Stomach (tissue), 9 donors: ENCODE measurements around the gene CYTH1. TPM values are rescaled to one million over a fixed set of nuclear protein-coding genes. Genes with fewer than 3 reads are reported as not detected.

Source experiments
- DNase-seq, 2 donors: peaks; one replicate each; pipeline versions ENCODE4 v3.0.0 to v3.0.0-alpha.2; 2013 to 2019
- H3K27ac ChIP-seq, 5 donors: fragments of 200-600 bp in 4 of 5; sonication (generic) in 4 of 5; one replicate each; pipeline ENCODE4 v1.5.1; 2013 to 2019; ENCODE audit warnings: mild to moderate bottlenecking in 1 of 5, moderate library complexity in 1 of 5
- H3K27me3 ChIP-seq, 3 donors: fragments of 200-600 bp; sonication (generic); one replicate each; pipeline ENCODE4 v1.5.1; 2017 to 2019; ENCODE audit warnings: mixed run types in 1 of 3
- H3K36me3 ChIP-seq, 4 donors: fragments of 200-600 bp; sonication (generic); 1 replicate in 3 of 4; 2 replicates in 1 of 4; pipeline ENCODE4 v1.5.1; 2016 to 2019
- H3K4me1 ChIP-seq, 4 donors: fragments of 200-600 bp; sonication (generic); one replicate each; pipeline ENCODE4 v1.5.1; 2016 to 2019
- H3K4me3 ChIP-seq, 4 donors: fragments of 200-600 bp; sonication (generic) in 3 of 4; one replicate each; pipeline ENCODE4 v1.5.1; 2016 to 2019; ENCODE audit warnings: mild to moderate bottlenecking in 1 of 4
- H3K9me3 ChIP-seq, 4 donors: fragments of 200-600 bp; sonication (generic); one replicate each; pipeline ENCODE4 v1.5.1; 2016 to 2019
- EP300 ChIP-seq: sonication (generic); formaldehyde crosslinking; IDR thresholded peaks from one replicate; pipeline ENCODE4 v1.6.1; 2017; ENCODE audit warnings: antibody characterized with exemption
- POLR2A ChIP-seq, 4 donors: fragments of 450-650 bp; IDR thresholded peaks; one replicate each; pipeline ENCODE4 v1.6.1; 2016; ENCODE audit warnings: antibody characterized with exemption in 4 of 4, control low read depth in 2 of 4, mild to moderate bottlenecking in 1 of 4, moderate library complexity in 1 of 4
- POLR2AphosphoS5 ChIP-seq, 3 donors: sonication (generic); formaldehyde crosslinking; IDR thresholded peaks; one replicate each; pipeline ENCODE4 v1.6.1; 2016; ENCODE audit warnings: antibody characterized with exemption in 3 of 3
- WGBS, 5 donors: extraction: QIAGEN DNeasy Blood & Tissue Kit in 3 of 5; methylation state at CpG; one replicate each; pipeline versions ENCODE4 v1.1.5 to v1.1.7; 2013 to 2018; 5-methylcytosine and 5-hydroxymethylcytosine counted together
- intact Hi-C: fragments of 100-400 bp; cut with DNase I; formaldehyde crosslinking; loops from one replicate; pipeline ENCODE4 v1.15.1; 2023; ENCODE audit warnings: low total_unique reads
- polyA plus RNA-seq, 3 donors: library from polyadenylated mRNA; stranded (reverse); fragments of 200-250 nt; gene quantifications; one replicate each; pipeline ENCODE4 v1.2.3, GENCODE V29; 2013
- total RNA-seq, 5 donors: library from RNA; depleted of rRNA; stranded (reverse); fragments of >200 nt; gene quantifications; one replicate each; pipeline versions ENCODE4 v1.1.0 to v1.2.3, GENCODE V29; 2014 to 2016
- TF ChIP-seq, protein P1 (sequence below), 7 experiments: fragments of 450-650 bp in 4 of 7; fragments of 200-600 bp in 3 of 7; sonication (generic) in 3 of 7; IDR thresholded peaks; one replicate each; pipeline ENCODE4 v1.5.1; 2016 to 2019; ENCODE audit warnings: antibody characterized with exemption in 7 of 7, control low read depth in 2 of 7, mild to moderate bottlenecking in 1 of 7
- donor health status: healthy with polysubstance abuse.
- donor health status: Bipolar disorder and iron deficiency.
- donor health status: healthy.

Gene CYTH1
- total and polyA plus RNA-seq, 8 donors, result 29.6 to 137 (median 55.9) TPM

DNA sequence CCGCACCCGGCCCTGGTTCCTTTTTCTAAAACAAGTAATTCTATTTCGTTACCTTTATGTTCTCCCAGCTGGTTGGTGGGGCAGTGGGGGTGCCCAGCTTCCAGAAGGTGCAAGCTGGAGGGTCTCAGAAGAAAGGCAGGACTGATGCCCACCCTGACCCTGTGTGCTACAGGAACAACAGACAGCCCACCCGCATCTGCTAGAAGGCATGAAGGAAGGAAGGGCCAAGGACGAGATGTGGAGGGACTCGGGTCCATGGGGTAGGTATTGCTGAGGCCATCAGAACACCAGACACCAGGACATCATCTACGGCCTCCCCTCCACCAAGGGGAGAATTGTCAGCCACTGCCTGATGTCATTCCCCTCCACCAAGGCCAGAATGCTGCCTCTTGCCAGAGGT, 6.4 kb upstream of the CYTH1 start:
- no peaks in the 10 kb centered on the region for H3K9me3 ChIP-seq
- intact Hi-C loops, result no loop called here

DNA sequence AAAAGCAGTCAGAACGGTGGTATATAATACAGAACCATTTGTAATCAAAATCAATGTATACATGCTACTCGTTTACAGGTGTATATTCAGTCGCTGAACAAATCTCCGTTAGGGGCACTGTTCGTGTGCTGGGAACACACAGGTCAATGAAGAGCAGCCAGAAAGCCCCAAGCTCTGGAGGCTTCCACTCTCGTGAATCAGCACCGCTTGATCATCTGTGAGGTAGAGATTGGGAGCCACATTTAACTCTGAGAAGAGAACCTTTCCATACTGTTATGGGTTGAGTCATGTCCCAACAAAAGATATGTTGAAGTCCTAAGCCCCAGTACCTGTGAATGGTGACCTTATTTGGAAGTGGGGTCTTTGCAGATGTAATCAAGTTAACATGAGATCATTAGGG, 5.4 kb upstream of the CYTH1 start:
- no peak for DNase-seq
- H3K36me3 ChIP-seq, result peaks cover 0 to 6% (median 4%) of the 10 kb centered on the region in 4 donors
- no peaks in the 10 kb centered on the region for H3K9me3 ChIP-seq
- no peaks in the 10 kb centered on the region for H3K27me3 ChIP-seq
- no peak overlapping the region for H3K27ac ChIP-seq
- H3K4me1 ChIP-seq, result peaks cover 56 to 81% (median 71%) of the 10 kb centered on the region in 4 donors
- H3K4me3 ChIP-seq, result no peak overlapping the region
- intact Hi-C loops, result no loop called here
- TF ChIP-seq, protein P1, sequence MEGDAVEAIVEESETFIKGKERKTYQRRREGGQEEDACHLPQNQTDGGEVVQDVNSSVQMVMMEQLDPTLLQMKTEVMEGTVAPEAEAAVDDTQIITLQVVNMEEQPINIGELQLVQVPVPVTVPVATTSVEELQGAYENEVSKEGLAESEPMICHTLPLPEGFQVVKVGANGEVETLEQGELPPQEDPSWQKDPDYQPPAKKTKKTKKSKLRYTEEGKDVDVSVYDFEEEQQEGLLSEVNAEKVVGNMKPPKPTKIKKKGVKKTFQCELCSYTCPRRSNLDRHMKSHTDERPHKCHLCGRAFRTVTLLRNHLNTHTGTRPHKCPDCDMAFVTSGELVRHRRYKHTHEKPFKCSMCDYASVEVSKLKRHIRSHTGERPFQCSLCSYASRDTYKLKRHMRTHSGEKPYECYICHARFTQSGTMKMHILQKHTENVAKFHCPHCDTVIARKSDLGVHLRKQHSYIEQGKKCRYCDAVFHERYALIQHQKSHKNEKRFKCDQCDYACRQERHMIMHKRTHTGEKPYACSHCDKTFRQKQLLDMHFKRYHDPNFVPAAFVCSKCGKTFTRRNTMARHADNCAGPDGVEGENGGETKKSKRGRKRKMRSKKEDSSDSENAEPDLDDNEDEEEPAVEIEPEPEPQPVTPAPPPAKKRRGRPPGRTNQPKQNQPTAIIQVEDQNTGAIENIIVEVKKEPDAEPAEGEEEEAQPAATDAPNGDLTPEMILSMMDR (IDR thresholded peaks at IDR 0.05), result no peak
- TF ChIP-seq EP300 (no peak), POLR2AphosphoS5 (IDR thresholded peaks at IDR 0.05) (no peak), POLR2A (IDR thresholded peaks at IDR 0.05) (no peak)
- 78 to 86% (median 81%) methylated on average over 7 of the region's 7 CpGs for WGBS, 5 donors

More for the DNA sequence above, 6.4 kb upstream of the CYTH1 start:
- peaks cover 0 to 16% (median 7%) of the 10 kb centered on the region in 4 donors for H3K36me3 ChIP-seq
- H3K27ac ChIP-seq, result peak overlapping the region in 1 of 5 donors; percentile 71
- TF ChIP-seq POLR2AphosphoS5 (IDR thresholded peaks at IDR 0.05) (no peak), POLR2A (IDR thresholded peaks at IDR 0.05) (no peak), EP300 (no peak)
- TF ChIP-seq, protein P1 (IDR thresholded peaks at IDR 0.05), result no peak
- no peaks in the 10 kb centered on the region for H3K27me3 ChIP-seq
- DNase-seq, result no peak
- WGBS, 5 donors, result 90 to 98% (median 94%) methylated on average over 7 of the region's 7 CpGs
- peaks cover 48 to 74% (median 63%) of the 10 kb centered on the region in 4 donors for H3K4me1 ChIP-seq
- H3K4me3 ChIP-seq, result no peak overlapping the region

DNA sequence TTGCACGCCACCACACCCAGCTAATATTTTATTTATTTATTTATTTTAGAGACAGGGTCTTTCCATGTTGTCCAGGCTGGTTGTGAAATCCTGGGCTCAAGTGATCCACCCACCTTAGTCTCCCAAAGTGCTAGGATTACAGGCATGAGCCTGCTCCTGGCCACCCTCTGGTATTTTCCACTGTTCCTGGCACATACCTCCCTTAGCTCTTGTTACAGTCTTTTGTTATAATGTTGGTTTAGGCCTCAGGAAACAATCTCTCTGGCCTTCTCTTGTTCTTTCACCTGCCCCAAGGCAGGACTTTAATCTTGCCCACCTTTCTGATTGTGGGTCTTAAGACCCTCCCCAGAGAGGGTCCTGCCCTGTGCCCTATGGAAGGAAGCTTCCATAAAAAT, 3.6 kb upstream of the CYTH1 start:
- H3K27ac ChIP-seq, result peak overlapping the region; percentile 19 to 97 (median 44)
- WGBS, 5 donors, result 80 to 95% (median 93%) methylated on average over 1 of the region's 1 CpG
- intact Hi-C loops, result no loop called here

DNA sequence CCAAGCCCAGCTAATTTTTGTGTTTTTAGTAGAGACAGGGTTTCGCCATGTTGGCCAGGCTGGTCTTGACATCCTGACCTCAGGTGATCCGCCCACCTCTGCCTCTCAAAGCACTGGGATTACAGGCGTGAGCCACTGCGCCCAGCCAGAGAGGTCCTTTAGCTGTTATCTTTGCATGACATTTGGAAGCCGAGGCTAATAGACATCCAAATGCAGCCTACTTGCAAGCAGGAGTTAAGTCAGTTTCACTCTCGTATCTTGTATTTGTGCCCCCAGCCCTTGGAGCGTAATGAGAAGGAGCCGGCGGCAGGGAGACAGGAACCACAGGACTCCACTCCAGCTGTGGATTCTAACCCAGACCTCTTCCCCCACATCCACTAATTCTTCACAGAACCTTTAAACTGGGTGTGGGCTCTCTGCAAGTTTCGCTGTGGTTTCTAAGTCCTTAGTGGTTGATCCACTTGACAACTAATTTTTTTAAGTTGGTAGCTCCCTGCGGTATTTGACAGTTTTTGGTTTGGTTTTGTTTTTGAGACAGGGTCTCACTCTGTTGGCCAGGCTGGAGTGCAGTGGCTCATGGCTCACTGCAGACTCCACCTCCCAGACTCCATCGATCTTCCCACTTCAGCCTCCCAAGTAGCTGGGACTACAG, 3.1 kb upstream of the CYTH1 start:
- H3K4me3 ChIP-seq, result no peak overlapping the region
- TF ChIP-seq POLR2AphosphoS5 (IDR thresholded peaks at IDR 0.05) (no peak), EP300 (no peak), POLR2A (IDR thresholded peaks at IDR 0.05) (no peak)
- TF ChIP-seq, protein P1 (IDR thresholded peaks at IDR 0.05), result no peak
- intact Hi-C loops, result no loop called here
- H3K27ac ChIP-seq, result peak overlapping the region; percentile 19 to 97 (median 44)
- H3K27me3 ChIP-seq, result no peaks in the 10 kb centered on the region
- H3K9me3 ChIP-seq, result no peaks in the 10 kb centered on the region
- WGBS, 5 donors, result 78 to 89% (median 88%) methylated on average over 9 to 12 of the region's 12 CpGs
- no peaks in the 10 kb centered on the region for H3K36me3 ChIP-seq
- DNase-seq, result no peak
- peaks cover 47 to 70% (median 60%) of the 10 kb centered on the region in 4 donors for H3K4me1 ChIP-seq

More for the DNA sequence above, 3.6 kb upstream of the CYTH1 start:
- no peak for DNase-seq
- Histone ChIP-seq H3K27me3 (no peaks in the 10 kb centered on the region), H3K9me3 (no peaks in the 10 kb centered on the region), H3K4me1 (peaks cover 45 to 70% (median 60%) of the 10 kb centered on the region in 4 donors), H3K4me3 (no peak overlapping the region), H3K36me3 (no peaks in the 10 kb centered on the region)
- TF ChIP-seq EP300 (no peak), POLR2A (IDR thresholded peaks at IDR 0.05) (no peak), POLR2AphosphoS5 (IDR thresholded peaks at IDR 0.05) (no peak)
- TF ChIP-seq, protein P1 (IDR thresholded peaks at IDR 0.05), result no peak
